8988T (cell line): ENCODE data around the gene MGST3.
"Not testable (repeated sequence)": the region's sequence is repeated elsewhere in the genome, so short reads cannot be mapped to it uniquely, and the experiment has no call there.

ENCODE experiments used
- DNase-seq: peaks from one replicate; pipeline ENCODE4 v3.0.0; 2011

MGST3 gene

GRCh38 chr1:165630629-165631341 lies at the start of gene MGST3:
TSS of gene MGST3 (plus strand) at chr1:165631234. CDS start at chr1:165649848, 18,614 bp downstream.
- DNase-seq = peak; percentile 71

- DNase-seq = no peak
These were observed 49.1 kb upstream of the MGST3 start for GRCh38 chr1:165581926-165582325.

- DNase-seq = no peak
These were observed 44.6 kb upstream of the MGST3 start for GRCh38 chr1:165586398-165586797.

- DNase-seq = not testable (repeated sequence)
These were observed 39.6 kb upstream of the MGST3 start for GRCh38 chr1:165591391-165591790.

- DNase-seq = no peak
These were observed 37.9 kb upstream of the MGST3 start for GRCh38 chr1:165592945-165593823.

- DNase-seq = no peak
These were observed 35.6 kb upstream of the MGST3 start for GRCh38 chr1:165595246-165595938.

GRCh38 chr1:165597883-165598675 lies 33.0 kb upstream of the MGST3 start:
- peak; percentile 46 for DNase-seq

GRCh38 chr1:165598676-165599059 lies 32.4 kb upstream of the MGST3 start:
- no peak for DNase-seq

GRCh38 chr1:165600793-165601192 lies 30.2 kb upstream of the MGST3 start:
- no peak for DNase-seq

GRCh38 chr1:165603810-165604209 lies 27.2 kb upstream of the MGST3 start:
- no peak for DNase-seq

- DNase-seq = no peak
These were observed 25.8 kb upstream of the MGST3 start for GRCh38 chr1:165605246-165605645.

- not testable (repeated sequence) for DNase-seq
These were observed 24.4 kb upstream of the MGST3 start for GRCh38 chr1:165606676-165607075.

GRCh38 chr1:165610866-165611265 lies 20.2 kb upstream of the MGST3 start:
- no peak for DNase-seq

- no peak for DNase-seq
These were observed 19.0 kb upstream of the MGST3 start for GRCh38 chr1:165612062-165612461.

GRCh38 chr1:165616054-165616612 lies 14.9 kb upstream of the MGST3 start:
- no peak for DNase-seq

- DNase-seq = no peak
These were observed 14.0 kb upstream of the MGST3 start for GRCh38 chr1:165616987-165617546.

- DNase-seq = no peak
These were observed 11.3 kb upstream of the MGST3 start for GRCh38 chr1:165619647-165620151.

- no peak for DNase-seq
These were observed 7.4 kb upstream of the MGST3 start for GRCh38 chr1:165623624-165624023.

GRCh38 chr1:165624441-165624840 lies 6.6 kb upstream of the MGST3 start:
- no peak for DNase-seq

- DNase-seq = no peak
These were observed 2.7 kb upstream of the MGST3 start for GRCh38 chr1:165628147-165628822.

- no peak for DNase-seq
These were observed 1.9 kb upstream of the MGST3 start for GRCh38 chr1:165629151-165629550.
